GM12891 (cell line): Measurements from ENCODE around the gene TLE3.

ENCODE experiments used
- POLR2A ChIP-seq: IDR thresholded peaks from 2 replicates; pipeline ENCODE4 v1.6.1; 2011; ENCODE audit warnings: low read depth, low read length, control low read depth
- POLR2AphosphoS5 ChIP-seq: IDR thresholded peaks from 2 replicates; pipeline ENCODE4 v1.6.1; 2011; ENCODE audit warnings: low read depth, low read length, control low read depth
- TAF1 ChIP-seq: IDR thresholded peaks from 2 replicates; pipeline ENCODE4 v1.6.1; 2011; ENCODE audit warnings: low read depth, low read length, control low read depth

DNA sequence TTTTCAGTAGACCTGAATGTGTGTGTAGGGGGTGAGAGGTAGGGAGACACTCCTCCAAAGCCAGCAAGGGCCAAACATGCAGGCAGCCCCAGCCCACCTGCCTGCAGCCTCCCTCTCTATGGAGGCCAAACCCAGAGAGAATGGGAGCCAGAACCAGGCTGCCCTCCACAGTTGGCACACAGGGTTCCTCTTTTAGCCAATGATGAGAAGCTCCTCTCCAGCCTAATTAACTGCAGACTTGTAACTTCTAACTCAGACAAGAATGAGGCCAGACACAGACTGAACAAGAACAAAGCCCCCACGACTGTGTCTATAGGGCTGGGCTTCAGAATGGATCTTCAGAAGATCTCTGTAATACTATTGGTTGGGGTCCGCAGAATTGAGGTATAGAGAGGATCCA lies 12.3 kb upstream of the TLE3 start:
- TF ChIP-seq POLR2A: no peak
- no peak for TF ChIP-seq POLR2AphosphoS5
- TF ChIP-seq TAF1: no peak
